OCI-LY3 (cell line): ENCODE measurements around the gene B3GNT9.

ENCODE experiments used
- H2AFZ ChIP-seq: fragments of 200-600, 300-600 bp; shearing (Covaris generic); 2 replicates; pipeline ENCODE4 v1.6.0; 2014; ENCODE audit warnings: antibody characterized with exemption, low read depth, low read length
- H3K27ac ChIP-seq: fragments of 200-600, 300-600 bp; sonication (generic); 2 replicates; pipeline ENCODE4 v1.5.1; 2014; ENCODE audit warnings: mild to moderate bottlenecking, low read length, moderate library complexity, mixed read lengths
- H3K27me3 ChIP-seq: fragments of 200-600, 300-600 bp; sonication (generic); 2 replicates; pipeline ENCODE4 v1.6.1; 2014; ENCODE audit warnings: low read depth, low read length, mixed read lengths
- H3K36me3 ChIP-seq: fragments of 200-600, 300-600 bp; sonication (generic); replicated peaks from 2 replicates; pipeline ENCODE3; 2014; ENCODE audit warnings: low read depth, low read length, mixed read lengths
- H3K4me1 ChIP-seq: fragments of 300-600, 200-600 bp; sonication (generic); 2 replicates; pipeline ENCODE4 v1.6.1; 2014; ENCODE audit warnings: low read length, mixed read lengths
- H3K4me2 ChIP-seq: fragments of 200-600, 300-600 bp; sonication (generic); 2 replicates; pipeline ENCODE4 v1.6.1; 2014; ENCODE audit warnings: low read length, mixed read lengths
- H3K4me3 ChIP-seq: fragments of 300-600, 200-600 bp; sonication (generic); 2 replicates; pipeline ENCODE4 v1.5.1; 2014; ENCODE audit warnings: antibody characterized with exemption, mild to moderate bottlenecking, low read length, moderate library complexity
- H3K79me2 ChIP-seq: fragments of 300-600, 200-600 bp; shearing (Covaris generic); 2 replicates; pipeline ENCODE4 v1.6.1; 2014; ENCODE audit warnings: mild to moderate bottlenecking, low read length, mixed read lengths
- H3K9ac ChIP-seq: fragments of 300-600, 200-600 bp; shearing (Covaris generic); 2 replicates; pipeline ENCODE4 v1.6.0; 2014; ENCODE audit warnings: mild to moderate bottlenecking, low read length, moderate library complexity
- H3K9me3 ChIP-seq: fragments of 200-600, 300-600 bp; shearing (Covaris generic); 2 replicates; pipeline ENCODE4 v1.6.1; 2014; ENCODE audit warnings: low read length, mixed read lengths; ENCODE audit not compliant: insufficient read depth
- H4K20me1 ChIP-seq: fragments of 200-600, 300-600 bp; sonication (generic); 2 replicates; pipeline ENCODE4 v1.6.1; 2016; ENCODE audit warnings: low read length, mixed read lengths; ENCODE audit not compliant: insufficient read depth
- EZH2phosphoT487 ChIP-seq: fragments of 200-600 bp; shearing (Covaris generic); IDR thresholded peaks from 2 replicates; pipeline ENCODE4 v1.6.1; 2018; ENCODE audit warnings: antibody characterized with exemption, mixed run types, low read depth
- TF ChIP-seq, protein P1 (sequence below): fragments of 200-600, 300-600 bp; sonication (generic); IDR thresholded peaks from 2 replicates; pipeline ENCODE4 v1.5.1; 2014; ENCODE audit warnings: antibody characterized with exemption, low read length, low read depth

The B3GNT9 gene

DNA sequence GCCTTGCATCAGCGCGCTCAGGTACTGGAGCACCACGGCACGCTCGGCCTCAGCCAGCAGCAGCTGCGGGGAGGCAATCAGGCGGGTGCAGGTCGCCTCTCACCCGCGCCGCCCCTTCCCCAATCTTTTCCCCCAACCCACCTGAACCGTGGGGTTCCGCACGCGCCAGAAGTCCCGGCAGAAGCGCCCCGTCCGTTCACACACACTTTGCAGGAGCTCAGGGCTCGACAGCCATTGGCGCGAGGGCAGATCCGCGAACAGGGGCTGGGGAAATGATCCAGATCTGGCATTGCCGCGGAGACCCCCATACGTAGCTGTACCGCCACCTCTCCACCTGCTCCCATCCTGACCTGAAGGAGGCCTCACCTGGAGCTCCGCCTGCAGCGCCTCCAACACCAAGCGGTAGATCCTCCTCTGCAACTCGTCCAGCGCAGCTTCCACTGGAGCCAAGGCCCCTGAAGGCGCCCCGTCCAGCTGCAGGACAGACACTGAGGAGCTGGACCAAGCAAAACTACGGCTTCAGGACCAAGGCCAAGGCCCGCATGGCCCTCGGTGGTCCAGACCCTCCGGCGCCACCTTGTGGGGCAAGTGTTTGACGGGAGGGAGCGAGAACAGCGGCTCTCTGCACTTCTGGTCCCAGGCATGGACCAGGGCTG, 34.3 kb upstream of the B3GNT9 start:
- H3K4me2 ChIP-seq, result peak overlapping the region; percentile 88

DNA sequence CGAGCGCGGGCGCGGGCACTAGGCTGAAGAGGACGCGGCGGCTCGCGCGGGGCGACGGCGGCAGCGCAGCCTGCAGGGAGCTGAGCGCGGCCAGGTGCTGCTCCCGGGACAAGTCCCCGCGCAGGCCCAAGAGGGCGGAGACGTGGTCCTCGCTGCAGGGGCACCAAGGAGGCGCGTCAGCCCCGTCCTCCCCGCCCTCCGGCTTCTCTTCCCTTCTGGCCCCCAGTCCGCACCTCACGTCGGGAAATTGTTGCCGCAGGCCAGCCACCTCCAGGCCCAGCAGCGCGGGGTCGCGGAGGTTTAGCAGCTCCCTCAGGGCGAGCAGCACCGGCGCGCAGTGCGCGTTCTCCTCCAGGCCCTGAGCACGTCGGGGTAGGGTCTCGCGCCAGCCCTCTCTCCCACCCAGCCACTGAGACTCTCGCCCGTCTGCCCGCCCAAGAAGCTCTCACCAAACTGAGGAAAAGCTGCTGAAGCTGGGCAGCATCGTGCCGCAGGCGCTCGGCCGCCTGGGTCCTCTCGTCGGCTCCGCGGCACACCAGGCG, 33.7 kb upstream of the B3GNT9 start:
- Histone ChIP-seq H2AFZ (peak overlapping the region; percentile 53; the same call in 1 of the 2 replicates), H3K4me2 (peak overlapping the region; percentile 88), H4K20me1 (no peaks in the 10 kb centered on the region; the same call in 1 of the 2 replicates)

More for the DNA sequence above, 34.3 kb upstream of the B3GNT9 start:
- no peak overlapping the region for H3K27ac ChIP-seq
- H3K27me3 ChIP-seq, result no peaks in the 10 kb centered on the region
- no peaks in the 10 kb centered on the region for H3K9me3 ChIP-seq
- no peak for TF ChIP-seq EZH2phosphoT487
- TF ChIP-seq, protein P1, sequence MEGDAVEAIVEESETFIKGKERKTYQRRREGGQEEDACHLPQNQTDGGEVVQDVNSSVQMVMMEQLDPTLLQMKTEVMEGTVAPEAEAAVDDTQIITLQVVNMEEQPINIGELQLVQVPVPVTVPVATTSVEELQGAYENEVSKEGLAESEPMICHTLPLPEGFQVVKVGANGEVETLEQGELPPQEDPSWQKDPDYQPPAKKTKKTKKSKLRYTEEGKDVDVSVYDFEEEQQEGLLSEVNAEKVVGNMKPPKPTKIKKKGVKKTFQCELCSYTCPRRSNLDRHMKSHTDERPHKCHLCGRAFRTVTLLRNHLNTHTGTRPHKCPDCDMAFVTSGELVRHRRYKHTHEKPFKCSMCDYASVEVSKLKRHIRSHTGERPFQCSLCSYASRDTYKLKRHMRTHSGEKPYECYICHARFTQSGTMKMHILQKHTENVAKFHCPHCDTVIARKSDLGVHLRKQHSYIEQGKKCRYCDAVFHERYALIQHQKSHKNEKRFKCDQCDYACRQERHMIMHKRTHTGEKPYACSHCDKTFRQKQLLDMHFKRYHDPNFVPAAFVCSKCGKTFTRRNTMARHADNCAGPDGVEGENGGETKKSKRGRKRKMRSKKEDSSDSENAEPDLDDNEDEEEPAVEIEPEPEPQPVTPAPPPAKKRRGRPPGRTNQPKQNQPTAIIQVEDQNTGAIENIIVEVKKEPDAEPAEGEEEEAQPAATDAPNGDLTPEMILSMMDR, result peak; percentile 85
- no peaks in the 10 kb centered on the region for H4K20me1 ChIP-seq
- H3K4me1 ChIP-seq, result peaks cover 19% of the 10 kb centered on the region; the same call in 1 of the 2 replicates
- no peaks in the 10 kb centered on the region for H3K36me3 ChIP-seq
- H3K9ac ChIP-seq, result no peak overlapping the region
- peak overlapping the region; percentile 86 for H3K4me3 ChIP-seq
- H2AFZ ChIP-seq, result no peak overlapping the region
- peaks cover 13% of the 10 kb centered on the region for H3K79me2 ChIP-seq

DNA sequence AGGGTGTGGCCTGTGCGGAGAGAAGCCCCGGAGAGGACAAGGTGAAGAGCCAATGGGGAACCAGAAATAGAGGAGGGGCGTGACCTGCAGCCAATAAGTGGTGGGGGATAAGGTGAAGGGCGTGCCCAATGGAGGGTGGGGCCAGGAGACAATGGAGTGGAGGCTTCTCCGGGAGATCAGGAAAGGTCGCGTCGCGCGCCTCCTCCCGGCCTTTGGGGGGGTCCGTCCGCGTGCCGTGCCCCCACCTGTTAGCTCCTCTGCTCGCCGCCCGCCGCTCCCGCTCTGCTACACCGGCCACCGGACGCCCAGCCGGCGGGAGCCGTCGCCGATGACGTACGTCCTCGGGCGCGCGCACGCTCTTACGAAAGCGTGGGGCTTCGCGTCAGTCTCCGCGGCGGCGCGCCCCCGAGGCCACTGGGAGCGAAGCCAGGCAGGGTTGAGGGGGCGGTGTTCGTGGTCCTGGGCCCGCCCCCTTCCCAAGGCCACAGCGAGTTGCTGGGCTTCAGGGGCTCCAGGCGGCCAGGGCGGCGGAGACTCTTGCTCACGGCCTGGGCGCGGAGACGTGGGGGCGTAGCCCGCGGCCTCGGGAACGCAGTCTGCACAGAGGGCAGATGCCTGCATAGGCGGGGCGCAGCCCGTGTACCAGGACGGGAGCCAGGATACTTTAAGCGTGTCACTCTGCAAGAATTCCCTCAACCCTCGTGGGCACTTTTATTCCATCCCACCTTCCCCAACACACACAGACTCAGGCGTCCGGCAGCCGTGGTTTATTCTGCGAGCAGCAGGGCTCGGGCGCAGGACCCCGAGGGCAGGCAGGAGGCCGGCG, 33.0 kb upstream of the B3GNT9 start, which contains the start of gene MATCAP1:
Gene MATCAP1 (minus strand): TSS at position 337 of the 826 bp plus-strand sequence. CDS start 3,353 bp downstream, outside the sequence.
- Histone ChIP-seq H3K79me2 (peaks cover 13% of the 10 kb centered on the region), H4K20me1 (no peaks in the 10 kb centered on the region; the same call in 1 of the 2 replicates), H3K27ac (peak within 1 kb of the TSS; percentile 64), H2AFZ (peak within 1 kb of the TSS; percentile 70; the same call in 1 of the 2 replicates), H3K27me3 (no peaks in the 10 kb centered on the region), H3K9ac (peak within 1 kb of the TSS; percentile 74), H3K36me3 (peaks cover 6% of the 10 kb centered on the region), H3K4me1 (peaks cover 19% of the 10 kb centered on the region; the same call in 1 of the 2 replicates), H3K4me2 (peak within 1 kb of the TSS; percentile 88), H3K4me3 (peak within 1 kb of the TSS; percentile 86), H3K9me3 (no peaks in the 10 kb centered on the region)
- TF ChIP-seq, protein P1, result no peak

More for the DNA sequence above, 33.7 kb upstream of the B3GNT9 start:
- Histone ChIP-seq H3K79me2 (peaks cover 13% of the 10 kb centered on the region), H3K27ac (no peak overlapping the region), H3K4me3 (peak overlapping the region; percentile 86), H3K9me3 (no peaks in the 10 kb centered on the region), H3K4me1 (peaks cover 19% of the 10 kb centered on the region; the same call in 1 of the 2 replicates), H3K27me3 (no peaks in the 10 kb centered on the region), H3K36me3 (peaks cover 3% of the 10 kb centered on the region), H3K9ac (peak overlapping the region; percentile 74)
- TF ChIP-seq EZH2phosphoT487, result no peak
- TF ChIP-seq, protein P1, result no peak
